ENCODE measurements around the gene SLC10A7. TPM values are rescaled to one million over a fixed set of nuclear protein-coding genes. Genes with fewer than 3 reads are reported as not detected.

The SLC10A7 gene
- total RNA-seq, 1 experiment from 2014 or later, result 3.9 TPM

GRCh38 chr4:146329050-146329716 lies 192.6 kb downstream of the SLC10A7 start:
- no peak overlapping the region for H2AFZ ChIP-seq (ENCODE audit: low read length)
- no peak for DNase-seq

More at GRCh38 chr4:146329050-146329716, 192.6 kb downstream of the SLC10A7 start:
- Histone ChIP-seq H2BK120ac (ENCODE audit: low read depth, low read length, poor library complexity, severe bottlenecking) (no peak overlapping the region), H3K27ac (ENCODE audit: insufficient read length, low read depth, low read length) (no peak overlapping the region), H3K79me1 (ENCODE audit: insufficient read depth, low read depth, low read length, poor library complexity, severe bottlenecking) (no peaks in the 10 kb centered on the region), H2BK12ac (ENCODE audit: insufficient read length, low read depth, low read length) (no peak overlapping the region), H3K23ac (ENCODE audit: insufficient read length, low read depth, low read length) (no peak overlapping the region), H3K56ac (ENCODE audit: insufficient read length, low read depth, low read length) (no peak overlapping the region), H3K4ac (ENCODE audit: low read depth, low read length) (no peak overlapping the region), H2BK20ac (ENCODE audit: low read depth, low read length, poor library complexity, severe bottlenecking) (no peak overlapping the region), H3K27me3 (ENCODE audit: insufficient read depth, low read length) (no peaks in the 10 kb centered on the region), H4K91ac (ENCODE audit: insufficient read length, low read depth, low read length) (no peak overlapping the region), H2AK5ac (ENCODE audit: insufficient read length, low read length) (no peak overlapping the region), H3T11ph (ENCODE audit: low read length) (no peak overlapping the region), H2BK15ac (ENCODE audit: low read depth, low read length) (no peak overlapping the region), H2BK5ac (ENCODE audit: insufficient read length, low read length) (no peak overlapping the region), H3K18ac (ENCODE audit: insufficient read length, low read depth, low read length) (no peak overlapping the region), H3K4me2 (ENCODE audit: insufficient read depth, insufficient read length, low read length) (no peak overlapping the region), H3K4me1 (ENCODE audit: insufficient read depth, low read length) (no peaks in the 10 kb centered on the region), H3K9me3 (ENCODE audit: control insufficient read depth, low read depth, low read length) (no peaks in the 10 kb centered on the region), H3K9ac (ENCODE audit: extremely low read depth, insufficient read length, low read length) (no peak overlapping the region), H3K14ac (ENCODE audit: insufficient read depth, low read length) (no peak overlapping the region), H3K23me2 (ENCODE audit: insufficient read length, low read depth, low read length, poor library complexity, severe bottlenecking) (no peaks in the 10 kb centered on the region), H3K79me2 (ENCODE audit: insufficient read depth, low read length) (no peaks in the 10 kb centered on the region), H4K8ac (replicated peaks; ENCODE audit: insufficient read length, low read depth, low read length) (no peak overlapping the region), H4K5ac (ENCODE audit: insufficient read length, low read depth, low read length) (no peak overlapping the region), H4K20me1 (ENCODE audit: control insufficient read depth, insufficient read depth, insufficient read length) (no peaks in the 10 kb centered on the region)
- no peaks in the 10 kb centered on the region for H3K36me3 Mint-ChIP-seq (ENCODE audit: insufficient read depth in 1 of 3, low read depth in 3 of 3)
- no peak overlapping the region for H3K4me3 Mint-ChIP-seq
- no peak for TF ChIP-seq CTCF (conservative IDR thresholded peaks at IDR 0.05)
- H3K9me3 Mint-ChIP-seq, result no peaks in the 10 kb centered on the region
- no peak overlapping the region for H3K27ac Mint-ChIP-seq
- H3K4me1 Mint-ChIP-seq, result no peaks in the 10 kb centered on the region
- no peaks in the 10 kb centered on the region for H3K27me3 Mint-ChIP-seq (ENCODE audit: low read depth)
